B cell (primary cell): ENCODE measurements around the gene ISLR.

Experiments
- CTCF ChIP-seq: fragments of 200-600 bp; IDR thresholded peaks from one replicate; pipeline ENCODE4 v1.8.0; 2022; ENCODE audit warnings: antibody characterized with exemption, mild to moderate bottlenecking
- EZH2 ChIP-seq: IDR thresholded peaks from 2 replicates; pipeline ENCODE4 v1.6.1; 2012; ENCODE audit warnings: borderline replicate concordance, low read depth, mild to moderate bottlenecking, moderate library complexity, low read length; ENCODE audit not compliant: insufficient read depth, poor library complexity, severe bottlenecking

DNA sequence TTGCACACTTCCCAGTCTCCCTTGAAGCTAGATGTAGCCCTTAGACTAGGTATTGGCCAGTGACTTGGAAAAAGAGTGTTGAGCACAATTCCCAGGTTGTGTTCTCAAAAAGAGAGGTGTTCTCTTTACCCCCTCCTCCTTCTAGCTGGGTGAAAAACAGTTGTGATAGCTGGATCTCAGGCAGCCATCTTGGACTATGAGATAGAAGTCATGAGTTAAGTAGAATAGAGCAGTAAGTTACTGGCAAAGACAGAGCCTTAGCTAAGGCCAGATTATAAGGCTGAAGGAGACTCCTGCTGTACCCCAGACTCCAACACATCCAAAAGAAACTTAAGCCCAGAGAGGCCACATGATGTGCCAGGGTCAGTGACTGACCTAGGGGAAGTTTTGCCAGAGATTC lies 37.2 kb downstream of the ISLR start:
- TF ChIP-seq CTCF: no peak
- no peak for TF ChIP-seq EZH2
